ENCODE data around the gene MFNG.
"Not testable (repeated sequence)": the region's sequence is repeated elsewhere in the genome, so short reads cannot be mapped to it uniquely, and the experiment has no call there.

The MFNG gene, protein sequence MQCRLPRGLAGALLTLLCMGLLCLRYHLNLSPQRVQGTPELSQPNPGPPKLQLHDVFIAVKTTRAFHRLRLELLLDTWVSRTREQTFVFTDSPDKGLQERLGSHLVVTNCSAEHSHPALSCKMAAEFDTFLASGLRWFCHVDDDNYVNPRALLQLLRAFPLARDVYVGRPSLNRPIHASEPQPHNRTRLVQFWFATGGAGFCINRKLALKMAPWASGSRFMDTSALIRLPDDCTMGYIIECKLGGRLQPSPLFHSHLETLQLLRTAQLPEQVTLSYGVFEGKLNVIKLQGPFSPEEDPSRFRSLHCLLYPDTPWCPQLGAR

DNA sequence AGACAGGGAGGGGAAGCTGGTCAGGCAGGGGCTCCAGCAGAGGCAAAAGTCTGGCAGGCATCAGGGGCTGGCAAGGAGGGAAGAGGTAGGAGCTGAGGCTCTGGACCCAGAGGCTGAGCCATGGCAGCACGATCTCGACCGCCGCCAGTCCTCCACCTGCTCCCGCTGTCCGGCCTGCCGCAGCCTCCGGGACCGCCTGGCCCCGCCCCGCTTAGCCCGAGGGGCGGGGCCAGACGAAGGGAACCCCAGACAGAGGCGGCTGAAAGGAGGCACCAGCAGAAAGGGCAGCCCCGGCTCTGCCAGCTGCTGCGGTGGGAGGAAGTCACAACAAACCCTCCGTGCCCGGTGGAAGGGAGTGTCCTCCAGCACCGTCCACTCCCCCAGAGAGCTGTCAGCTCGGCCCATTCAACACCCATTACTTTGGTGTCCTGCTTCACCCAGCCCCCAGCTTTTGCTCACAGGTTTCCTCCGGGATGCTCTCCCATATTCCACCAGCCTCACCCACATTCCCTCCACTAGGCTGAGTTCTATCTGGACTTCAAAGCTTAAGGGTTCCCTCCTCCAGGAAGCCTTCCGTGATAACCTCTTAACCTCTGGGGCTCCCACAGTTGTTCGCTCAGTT lies at the start of gene MFNG:
Gene MFNG (minus strand): TSS at position 161 of the 622 bp plus-strand sequence. CDS start 207 bp downstream, outside the sequence.
- DNase-seq: no peak

DNA sequence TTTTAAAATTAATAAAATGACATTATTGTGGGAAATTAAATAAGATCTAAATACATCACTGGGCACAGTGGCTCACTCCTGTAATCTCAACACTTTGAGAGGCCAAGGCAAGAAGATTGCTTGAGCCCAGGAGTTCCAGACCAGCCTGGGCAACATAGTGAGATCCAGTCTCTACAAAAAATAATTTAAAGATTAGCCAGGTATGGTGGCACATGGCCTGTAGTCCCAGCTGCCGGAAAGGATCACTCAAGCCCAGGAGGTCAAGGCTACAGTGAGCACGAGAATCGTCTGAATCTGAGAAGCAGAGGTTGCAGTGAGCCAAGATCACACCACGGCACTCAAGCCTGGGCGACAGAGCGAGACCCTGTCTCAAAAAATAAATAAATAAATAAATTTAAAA lies 49.0 kb upstream of the MFNG start:
- DNase-seq: no peak

DNA sequence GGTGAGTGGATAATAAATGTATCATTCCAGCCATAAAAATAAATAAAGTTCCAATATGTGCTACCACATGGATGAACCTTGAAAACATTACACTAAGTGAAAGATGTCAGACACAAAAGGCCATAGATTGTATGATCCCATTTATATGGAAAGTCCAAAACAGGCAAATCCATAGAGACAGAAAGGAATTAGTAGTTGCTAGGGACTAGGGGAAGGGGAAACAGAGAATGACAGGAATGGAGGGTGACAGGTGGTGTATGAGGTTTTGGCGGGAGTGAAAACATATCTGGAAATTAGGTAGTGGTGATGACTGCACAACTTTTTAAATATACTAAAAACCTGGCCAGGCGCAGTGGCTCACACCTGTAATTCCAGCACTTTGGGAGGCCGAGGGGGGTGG lies 48.3 kb upstream of the MFNG start:
- DNase-seq: no peak

DNA sequence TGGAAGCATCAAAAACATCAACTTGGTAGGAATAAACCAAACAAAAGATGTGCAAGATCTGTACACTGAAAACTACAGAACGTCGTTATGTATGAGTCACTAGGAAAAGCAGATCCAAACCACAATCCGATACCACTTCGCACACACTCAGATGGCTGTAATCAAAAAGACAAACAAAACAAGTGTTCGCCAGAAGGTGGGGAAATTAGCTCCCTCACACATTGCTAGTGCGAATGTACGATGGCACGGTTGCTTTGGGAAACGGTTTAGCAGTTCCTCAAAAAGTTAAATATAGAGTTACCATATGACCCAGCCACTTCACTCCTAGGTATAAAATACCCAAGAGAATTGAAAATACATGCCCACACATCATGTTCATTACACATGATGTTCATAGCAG lies 47.8 kb upstream of the MFNG start:
- DNase-seq: no peak

DNA sequence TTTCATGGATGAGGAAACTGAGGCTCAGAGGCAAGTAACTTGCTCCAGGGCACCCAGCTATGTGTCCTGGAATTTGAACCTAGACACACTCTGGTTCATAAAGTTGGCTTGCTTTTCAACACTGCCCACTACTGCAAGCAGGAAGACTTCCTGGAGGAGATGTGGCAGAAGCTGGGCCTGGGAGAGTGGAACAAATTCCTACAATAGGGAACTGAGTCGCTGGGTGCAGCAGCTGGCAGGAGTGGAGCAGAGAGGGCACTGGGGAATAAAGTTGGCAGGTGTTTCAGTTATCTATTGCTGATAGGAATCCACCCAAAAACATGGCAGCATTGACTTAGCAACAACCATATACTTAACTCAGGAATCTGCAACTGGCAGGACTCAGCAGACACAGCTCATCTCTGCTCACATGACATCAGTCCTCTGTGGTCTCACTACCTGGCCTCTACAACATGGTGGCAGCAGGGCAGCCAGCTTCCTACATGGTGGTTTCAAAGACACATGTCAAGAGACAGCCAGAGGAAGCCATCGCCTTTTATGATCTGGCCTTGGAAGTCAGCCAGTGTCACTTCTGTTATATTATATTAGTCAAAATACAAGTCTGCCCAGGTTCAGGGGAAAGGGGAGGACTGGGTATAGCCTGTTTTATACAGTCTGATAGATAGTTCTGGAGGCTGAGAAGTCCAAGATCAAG lies 43.6 kb upstream of the MFNG start:
- DNase-seq: no peak

DNA sequence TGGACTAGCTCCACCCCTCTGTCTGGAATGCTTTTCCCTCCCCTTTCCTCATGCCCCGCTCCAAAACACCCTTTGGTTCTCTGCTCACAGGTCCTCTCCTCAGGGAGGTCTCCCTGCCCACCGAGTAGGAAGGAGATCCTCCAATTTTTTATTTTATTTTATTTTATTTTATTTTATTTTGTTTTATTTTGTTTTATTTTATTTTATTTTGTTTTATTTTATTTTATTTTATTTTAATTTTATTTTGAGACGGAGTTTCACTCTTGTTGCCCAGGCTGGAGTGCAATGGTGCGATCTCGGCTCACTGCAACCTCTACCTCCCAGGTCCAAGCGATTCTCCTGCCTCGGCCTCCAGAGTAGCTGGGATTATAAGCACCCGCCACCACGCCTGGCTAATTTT lies 41.8 kb upstream of the MFNG start:
- not testable (repeated sequence) for DNase-seq

DNA sequence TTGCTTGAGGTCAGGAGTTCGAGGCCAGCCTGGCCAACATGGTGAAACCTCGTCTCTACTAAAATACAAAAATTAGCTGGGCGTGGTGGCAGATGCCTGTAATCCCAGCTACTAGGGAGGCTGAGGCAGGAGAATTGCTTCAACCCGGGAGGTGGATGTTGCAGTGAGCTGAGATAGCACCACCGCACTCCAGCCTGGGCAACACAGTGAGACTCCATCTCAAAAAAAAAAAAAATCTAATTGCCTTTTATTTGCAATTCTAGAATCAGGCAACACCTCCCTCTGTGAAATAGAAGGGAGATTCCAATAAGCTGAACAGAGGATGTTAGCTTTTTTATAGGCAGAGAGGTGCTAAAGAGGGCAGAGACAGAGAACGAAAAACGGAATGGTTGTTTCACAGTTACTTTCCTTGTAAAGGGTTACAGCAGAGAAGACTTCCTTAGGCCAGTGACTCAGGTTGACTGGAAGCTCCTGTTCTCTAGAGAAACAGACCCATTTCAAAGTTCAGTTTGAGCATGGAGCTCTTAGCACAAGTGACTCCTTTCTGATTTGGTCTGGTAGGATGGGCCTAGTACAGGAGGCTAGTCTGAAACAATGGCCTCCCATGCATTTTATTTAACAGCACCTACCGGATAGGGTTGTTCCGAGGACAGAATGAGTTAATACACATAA lies 41.0 kb upstream of the MFNG start:
- not testable (repeated sequence) for DNase-seq

DNA sequence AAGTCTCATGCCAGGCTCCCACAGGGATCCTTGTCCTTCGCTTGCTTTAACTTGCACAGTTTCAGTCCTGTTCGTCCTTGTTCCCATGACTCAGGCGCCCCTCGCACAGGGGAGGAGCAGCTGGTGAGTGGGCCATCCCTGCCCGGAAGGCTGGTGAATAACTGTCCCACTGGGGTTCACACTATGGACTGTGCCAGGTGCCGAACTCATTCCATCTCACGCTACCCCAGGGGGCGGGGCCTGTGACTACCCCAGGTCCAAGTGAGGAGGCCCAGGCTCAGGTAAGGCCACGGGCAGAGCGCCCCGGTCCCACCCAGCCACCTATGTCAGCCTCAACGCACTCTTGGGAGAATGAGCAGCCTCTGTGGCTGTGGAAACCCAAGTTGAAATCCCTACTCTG lies 40.2 kb upstream of the MFNG start:
- DNase-seq: no peak

DNA sequence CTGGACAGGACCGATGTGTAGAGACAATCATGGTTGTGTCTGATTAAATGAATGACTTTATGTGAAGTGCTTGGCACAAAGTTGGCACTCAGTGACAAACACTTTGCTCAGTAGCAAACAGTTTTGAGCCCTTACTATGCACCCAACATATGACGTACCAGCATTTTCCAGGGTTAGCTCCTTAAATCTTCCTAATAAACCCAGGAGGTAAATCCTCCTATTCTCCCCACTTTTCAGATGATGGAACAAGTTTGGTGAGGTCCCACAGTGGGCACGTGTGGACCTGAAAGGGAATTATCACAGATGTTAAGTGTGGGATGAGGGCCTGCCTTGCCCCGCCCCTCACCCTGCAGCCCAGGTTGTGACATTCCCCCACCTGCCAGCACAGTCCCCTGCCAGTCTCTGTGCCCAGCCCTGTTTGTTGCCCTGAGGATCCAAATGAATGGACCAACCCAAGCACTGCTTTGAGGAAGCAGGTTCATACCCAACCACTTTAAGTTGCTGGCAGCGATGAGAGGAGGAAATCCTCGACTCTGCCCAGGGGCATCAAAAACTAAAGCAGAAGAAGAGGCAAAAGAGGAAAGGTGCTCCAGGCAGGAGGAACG lies 39.7 kb upstream of the MFNG start:
- no peak for DNase-seq

DNA sequence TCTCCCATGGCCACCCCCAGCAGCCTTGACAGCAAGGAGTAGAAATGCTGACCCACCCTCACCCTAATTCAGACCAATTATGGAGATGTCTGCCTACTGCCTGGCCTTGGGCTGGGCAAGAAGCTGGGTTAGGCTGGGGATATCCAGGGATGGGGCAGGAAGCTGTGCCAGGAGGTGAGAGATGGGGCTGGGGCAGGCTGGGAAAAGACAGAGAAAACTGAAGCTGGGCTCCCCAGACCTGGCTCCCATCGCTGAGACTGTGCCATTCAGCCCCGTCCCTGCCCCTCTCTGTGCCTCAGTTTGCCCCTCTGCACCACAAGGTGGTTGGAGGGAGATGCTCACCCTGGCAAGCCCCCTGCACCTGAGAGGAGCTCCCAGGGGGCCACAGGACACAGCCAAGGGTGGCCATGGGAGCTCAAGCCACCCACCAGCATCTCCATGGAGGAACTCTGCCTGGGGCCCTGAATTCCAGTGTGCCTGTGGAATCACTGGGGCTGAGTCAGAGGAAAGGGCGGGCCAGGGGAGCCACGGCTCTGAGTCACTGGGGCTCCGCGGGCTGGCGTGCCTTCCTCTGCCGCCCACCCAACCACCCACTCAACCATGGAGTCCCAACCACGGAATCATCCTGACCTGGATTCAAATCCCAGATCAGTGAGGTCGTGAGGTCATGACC lies 39.0 kb upstream of the MFNG start:
- DNase-seq: no peak

DNA sequence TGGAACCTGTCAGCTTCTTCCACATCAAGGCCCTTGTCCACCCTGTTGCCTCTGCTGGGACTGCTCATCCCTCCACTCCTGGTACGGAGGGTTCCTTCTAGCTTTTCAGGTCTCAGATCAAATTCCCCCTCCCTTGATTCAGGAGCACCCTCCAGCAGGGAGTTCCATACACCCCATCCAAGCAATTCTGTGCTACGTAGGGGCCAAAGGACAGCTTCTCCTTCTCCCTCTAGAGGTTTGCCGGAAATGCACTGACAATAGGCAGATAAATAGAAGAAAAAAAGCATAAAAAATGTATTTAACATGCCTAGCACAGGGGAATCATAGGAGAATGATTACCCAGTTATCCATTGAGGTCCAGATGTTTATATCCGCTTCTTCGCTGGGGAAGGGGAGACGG lies 36.3 kb upstream of the MFNG start:
- DNase-seq: no peak

DNA sequence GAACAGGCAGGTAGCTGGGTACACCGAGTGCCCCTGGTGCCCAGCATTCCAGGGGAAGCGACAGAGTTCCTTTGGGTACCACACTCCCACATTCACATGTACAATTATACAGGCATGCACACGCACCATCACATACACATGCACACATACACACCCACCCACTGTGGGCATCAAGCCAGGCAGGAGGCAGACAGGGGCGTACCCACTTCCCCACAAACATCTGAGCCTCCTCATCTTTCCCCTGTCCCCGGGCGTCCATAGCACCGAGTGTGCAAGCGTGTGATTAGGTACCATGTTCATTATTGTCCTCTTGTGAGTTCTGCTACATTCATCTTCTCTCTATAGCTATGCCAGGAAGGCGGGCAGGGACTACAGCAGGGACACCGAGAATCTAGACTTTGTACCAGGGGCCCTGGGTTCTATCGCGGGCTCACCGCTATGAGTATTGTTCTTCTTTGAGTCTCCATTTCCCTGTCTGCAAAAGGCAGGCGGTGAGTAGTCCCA lies 35.1 kb upstream of the MFNG start:
- DNase-seq: no peak

DNA sequence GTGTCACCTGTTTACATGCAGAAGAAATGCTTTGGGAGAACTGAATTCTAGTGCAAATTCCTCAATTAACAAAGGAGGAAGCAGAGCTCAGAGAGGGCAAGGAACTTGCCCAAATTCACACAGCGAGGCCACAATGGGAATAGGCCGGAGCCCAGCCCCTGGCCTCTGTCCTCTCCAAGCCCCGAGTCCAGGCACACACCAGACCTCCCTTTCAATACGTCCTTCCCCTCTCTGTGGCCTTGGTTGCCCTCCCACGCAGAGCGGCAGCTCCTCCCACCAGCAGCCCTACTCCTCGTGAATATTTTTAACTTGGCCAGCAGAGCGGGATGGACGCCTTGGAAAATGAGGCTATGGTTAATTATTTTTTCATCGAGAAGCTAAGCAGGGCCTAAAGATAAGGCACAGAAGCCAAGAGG lies 34.6 kb upstream of the MFNG start:
- no peak for DNase-seq

DNA sequence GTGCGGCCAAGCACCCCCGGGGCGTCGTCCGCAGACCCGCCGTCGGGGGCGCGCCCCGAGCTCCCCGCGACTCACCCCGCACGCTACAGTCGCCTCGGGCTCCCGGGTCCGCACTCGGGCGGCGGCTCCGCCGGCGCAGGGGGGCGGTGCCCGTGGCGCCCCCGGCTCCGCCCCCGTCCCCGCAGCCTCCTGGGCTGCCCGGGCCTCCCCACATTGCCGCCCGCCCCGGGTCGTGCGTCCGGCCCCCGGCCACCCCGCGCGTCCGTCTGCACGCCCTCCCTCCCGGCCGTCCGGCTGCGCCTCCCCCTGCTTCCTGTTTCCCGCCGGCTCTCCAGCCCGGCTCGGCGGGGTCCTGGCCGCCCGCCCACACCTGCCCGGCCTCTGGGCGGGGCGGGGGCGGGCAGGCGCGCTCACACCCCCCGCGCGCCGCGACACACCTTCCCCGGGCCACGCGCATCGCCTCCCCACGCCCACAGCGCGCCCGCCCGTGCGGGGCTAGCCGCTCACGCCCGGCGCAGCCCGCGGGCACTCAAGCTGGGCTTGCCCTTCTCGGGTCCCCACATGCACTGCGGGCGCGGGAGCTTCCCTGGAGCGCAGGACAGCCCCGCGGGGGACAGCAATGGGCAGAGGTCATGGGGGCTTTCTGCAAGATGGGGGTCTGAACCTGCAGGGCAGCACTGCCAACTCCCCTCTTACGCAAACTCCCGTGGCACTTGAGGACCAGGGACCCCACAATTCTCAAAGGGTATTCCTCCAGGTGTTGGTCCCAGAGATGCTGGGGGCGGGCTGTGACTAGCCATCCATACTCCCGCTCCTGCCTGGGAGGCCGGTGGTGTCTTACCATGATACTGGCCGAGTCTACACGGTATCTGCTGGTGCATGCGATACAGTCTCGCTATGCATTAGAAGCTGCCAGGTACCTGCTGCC lies 33.3 kb upstream of the MFNG start, which contains the start of gene CARD10:
Gene CARD10 (minus strand): TSS at position 148 of the 928 bp plus-strand sequence. CDS start 215 bp downstream, outside the sequence.
- DNase-seq: no peak

DNA sequence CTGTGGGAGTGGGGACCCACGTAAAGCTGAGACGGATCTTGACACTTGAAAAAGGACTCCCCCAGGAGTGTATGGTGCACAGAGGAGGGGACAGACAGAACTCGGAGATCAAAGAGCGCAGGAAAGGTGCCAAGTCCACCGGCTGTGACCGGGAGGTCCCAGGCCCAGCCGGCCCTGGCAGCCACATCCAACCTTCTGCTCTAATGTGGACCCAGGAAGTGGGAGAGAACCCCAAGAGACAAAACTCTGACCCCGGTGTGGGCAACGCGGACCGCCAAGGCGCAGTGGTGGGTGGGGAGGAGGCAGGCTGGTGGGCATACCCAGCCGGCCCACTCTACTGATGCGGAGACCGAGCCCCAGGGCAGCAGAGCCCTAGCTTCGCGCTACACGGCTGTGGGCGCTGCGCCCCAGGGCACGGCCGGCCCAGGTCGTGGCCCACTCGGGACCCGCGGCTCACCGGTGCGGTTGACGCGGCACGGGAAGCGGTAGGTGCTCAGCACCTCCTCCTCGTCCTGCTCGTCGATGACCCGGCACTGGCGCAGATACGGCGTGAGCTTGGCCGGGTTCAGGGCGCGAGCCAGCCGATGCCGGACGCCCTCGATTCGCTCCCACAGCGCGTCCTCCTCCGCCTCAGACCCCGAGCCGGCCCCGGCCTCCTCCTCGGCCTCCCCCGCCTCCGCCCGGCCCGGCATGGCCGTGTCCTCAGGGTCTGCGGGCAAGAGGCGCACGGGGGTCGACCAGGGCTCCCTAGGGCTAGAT lies 32.5 kb upstream of the MFNG start:
- no peak for DNase-seq

DNA sequence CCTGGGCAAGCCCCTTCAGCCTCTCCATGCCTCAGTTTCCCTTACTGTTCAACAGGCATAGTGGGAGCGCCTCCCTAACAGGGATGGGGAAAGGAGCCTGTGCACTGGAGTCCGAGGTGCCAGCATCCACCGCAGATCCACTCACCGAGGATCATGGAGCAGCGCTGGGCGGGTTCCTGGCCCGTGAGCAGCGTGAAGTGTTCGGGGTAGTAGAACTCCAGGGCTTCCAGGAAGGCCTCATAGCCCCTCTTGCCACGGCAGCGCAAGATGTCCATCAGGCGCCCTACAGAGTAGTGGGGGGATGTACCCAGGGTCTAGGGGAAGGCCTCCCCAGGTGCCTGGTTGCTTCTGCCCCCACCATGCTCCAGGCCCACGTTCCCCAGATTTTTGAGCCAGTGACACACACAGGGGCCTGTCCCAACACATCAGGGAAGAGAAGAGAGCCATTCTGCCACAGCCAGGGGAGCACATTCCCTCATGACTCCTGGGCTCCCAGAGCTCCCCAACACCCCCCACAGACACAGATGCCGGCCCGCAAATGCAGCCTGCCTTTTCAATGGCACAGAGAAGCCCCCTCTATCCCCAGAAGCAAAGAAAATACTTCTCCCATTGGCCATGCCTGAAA lies 31.8 kb upstream of the MFNG start:
- DNase-seq: no peak

DNA sequence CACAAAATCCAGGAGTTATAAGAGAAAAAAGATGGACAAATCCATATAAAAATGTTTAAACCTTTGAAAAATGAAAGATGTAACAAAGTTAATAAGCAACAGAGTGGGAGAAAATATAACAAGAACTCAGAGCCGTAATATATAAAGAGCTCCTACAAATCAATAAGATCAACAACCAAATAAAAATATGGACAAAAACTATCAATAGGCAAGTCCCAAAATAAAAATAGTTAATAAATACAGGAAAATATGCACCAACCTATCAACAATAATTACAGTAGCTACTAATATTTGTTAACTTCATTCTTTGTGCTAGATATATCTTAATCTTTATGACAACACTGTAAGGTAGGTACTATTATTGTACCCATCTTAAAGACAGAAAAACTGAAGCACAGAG lies 30.3 kb upstream of the MFNG start:
- no peak for DNase-seq

DNA sequence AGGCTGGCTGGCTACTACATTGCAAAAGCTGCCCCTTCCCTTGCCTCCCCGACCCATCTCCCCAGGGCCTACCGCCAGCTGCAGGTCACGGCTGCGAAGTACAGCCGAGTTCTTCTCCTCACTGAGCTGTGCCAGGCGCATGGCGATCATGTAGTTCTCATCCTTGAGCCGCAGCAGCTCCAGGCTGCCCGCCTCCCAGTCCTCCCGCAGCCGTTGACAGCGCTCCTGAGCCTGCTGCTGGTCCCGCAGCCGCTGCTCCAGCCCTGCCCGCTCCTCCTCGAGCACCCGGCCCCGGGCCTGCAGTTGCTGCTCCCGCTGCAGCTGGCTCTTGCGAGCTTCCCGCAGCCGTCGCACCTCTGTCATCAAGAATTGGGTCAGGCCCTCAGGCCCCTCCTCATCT lies 29.7 kb upstream of the MFNG start:
- no peak for DNase-seq

DNA sequence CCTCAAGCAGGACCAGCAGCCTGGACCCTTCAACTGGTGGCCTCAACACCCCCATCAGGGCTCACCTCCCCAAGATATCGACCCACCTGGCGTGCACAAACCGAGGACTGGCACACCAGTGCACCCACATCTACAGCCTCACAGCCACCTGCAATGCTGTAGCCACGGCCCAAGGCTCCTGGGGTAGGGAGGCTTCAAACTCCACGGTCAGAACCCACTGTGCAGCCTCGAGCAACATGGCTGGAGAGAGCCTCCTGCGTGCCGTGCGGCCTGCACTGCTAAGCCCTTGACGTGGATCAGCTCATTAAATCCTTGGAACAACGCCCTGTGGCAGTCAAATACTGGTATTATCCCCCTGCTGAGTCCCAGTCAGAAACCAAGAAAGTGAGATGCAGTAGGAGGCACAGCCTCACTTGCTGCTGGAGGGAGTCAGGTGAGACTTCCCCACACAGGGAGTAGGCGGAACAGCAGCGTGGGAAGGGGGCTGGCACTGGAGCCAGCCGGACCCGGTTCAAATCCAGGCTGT lies 28.4 kb upstream of the MFNG start:
- DNase-seq: no peak

All from left hindlimb (tissue), 1 donor.